ENCODE results near the gene PKP2.

The PKP2 gene

DNA sequence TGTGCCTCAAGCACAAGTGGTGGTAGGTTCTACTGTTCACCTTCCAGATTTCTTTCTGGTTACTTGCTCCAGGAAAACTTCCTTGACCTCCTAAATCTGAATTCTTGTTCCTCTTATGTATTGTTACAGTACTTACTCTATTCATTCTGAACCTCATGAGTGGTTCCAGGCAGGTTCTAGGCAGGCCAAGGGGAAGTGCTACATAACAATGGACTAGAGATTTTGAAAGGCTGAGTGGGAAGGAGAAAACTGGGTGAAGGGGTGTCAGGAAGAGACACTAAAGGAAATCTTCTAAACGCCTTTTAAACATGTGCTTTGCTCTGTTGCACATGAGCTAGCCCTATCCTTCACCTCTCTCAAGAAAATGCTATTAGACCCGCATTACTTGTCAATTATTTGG is 142.5 kb downstream of the PKP2 start:
- DNase-seq (ENCODE audit: low read depth): no peak

DNA sequence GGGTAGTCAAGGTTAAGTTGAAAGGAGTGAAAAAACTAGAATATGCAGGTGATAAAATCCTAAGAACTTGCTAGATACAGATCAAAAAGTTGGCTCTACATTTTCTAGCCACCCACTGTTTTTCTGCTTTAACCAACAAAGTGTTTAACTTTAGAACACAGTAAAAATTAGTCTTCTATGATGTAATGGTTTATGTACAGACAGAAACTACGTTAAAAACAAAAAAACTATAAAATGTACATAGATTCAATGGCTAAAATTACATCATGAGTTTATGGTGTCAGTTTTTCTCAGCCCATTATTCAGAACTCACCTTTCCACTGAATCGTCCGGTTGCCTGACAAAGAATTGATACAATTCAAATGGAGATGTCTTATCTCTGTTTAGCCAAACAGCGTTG is 143.0 kb downstream of the PKP2 start:
- no peak for DNase-seq (ENCODE audit: low read depth)

GRCh38 chr12:32743264-32743663 is 153.3 kb downstream of the PKP2 start:
- DNase-seq (ENCODE audit: low read depth): no peak

DNA sequence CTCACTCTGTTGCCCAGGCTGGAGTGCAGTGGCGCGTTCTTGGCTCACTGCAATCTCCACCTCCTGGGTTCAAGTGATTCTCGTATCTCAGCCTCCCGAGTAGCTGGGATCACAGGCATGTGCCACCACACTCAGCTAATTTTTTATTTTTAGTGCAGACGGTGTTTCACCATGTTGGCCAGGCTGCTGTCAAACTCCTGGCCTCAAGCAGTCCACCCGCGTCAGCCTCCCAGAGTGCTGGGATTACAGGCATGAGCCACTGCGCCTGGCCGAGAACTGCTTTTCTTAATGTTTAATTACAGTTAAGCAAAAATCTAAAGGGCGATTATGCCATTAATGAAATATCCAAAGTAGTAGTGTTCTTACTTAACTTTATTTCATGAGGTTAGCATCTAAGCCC is 154.4 kb downstream of the PKP2 start:
- no peak for DNase-seq (ENCODE audit: low read depth)
